GM10266 (cell line): ENCODE measurements around the gene SKIC2.

Source experiments
- DNase-seq: peaks from one replicate; pipeline ENCODE4 v3.0.0; 2012; ENCODE audit errors: extremely low spot score
- CTCF ChIP-seq: IDR thresholded peaks from 2 replicates; pipeline ENCODE4 v1.5.1; 2012; ENCODE audit warnings: mild to moderate bottlenecking, low read depth; ENCODE audit not compliant: control insufficient read depth, insufficient read depth; ENCODE audit errors: missing control alignments

SKIC2 gene

DNA sequence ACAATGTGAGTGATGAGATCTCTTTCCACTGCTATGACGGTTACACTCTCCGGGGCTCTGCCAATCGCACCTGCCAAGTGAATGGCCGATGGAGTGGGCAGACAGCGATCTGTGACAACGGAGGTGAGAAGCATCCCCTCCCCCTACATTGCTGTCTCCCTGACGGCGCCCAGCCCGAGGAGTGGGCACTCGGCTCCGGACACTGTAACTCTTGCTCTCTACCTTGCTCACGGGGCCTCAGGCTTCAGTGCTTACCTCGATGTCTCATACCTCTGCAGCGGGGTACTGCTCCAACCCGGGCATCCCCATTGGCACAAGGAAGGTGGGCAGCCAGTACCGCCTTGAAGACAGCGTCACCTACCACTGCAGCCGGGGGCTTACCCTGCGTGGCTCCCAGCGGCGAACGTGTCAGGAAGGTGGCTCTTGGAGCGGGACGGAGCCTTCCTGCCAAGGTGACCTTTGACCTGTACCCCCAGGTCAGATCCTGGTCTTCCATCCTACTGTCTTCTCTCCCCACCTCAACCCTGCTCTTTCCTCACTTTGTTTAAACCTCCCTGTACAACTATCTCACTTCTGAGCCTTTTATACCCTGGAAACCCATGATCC, 11.8 kb upstream of the SKIC2 start:
- no peak for DNase-seq
- no peak for TF ChIP-seq CTCF

- no peak for TF ChIP-seq CTCF
- DNase-seq = no peak
Observed at GRCh38 chr6:31947864-31948263, 11.1 kb upstream of the SKIC2 start.

DNA sequence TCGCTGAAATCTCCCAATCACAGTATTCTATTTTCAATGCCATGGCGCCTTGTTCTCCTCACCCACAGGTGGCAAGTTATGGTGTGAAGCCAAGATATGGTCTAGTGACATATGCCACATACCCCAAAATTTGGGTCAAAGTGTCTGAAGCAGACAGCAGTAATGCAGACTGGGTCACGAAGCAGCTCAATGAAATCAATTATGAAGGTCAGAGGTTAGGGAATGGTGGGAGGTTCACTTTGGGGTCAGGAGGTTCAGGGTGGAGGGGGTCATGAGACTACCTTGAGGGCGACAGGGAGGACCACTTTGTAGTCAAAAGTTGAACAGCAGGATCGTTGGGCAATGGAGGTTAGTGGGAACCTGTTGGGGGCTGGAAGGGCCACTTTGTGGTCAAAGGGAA, 10.7 kb upstream of the SKIC2 start:
- no peak for DNase-seq
- TF ChIP-seq CTCF = no peak

DNA sequence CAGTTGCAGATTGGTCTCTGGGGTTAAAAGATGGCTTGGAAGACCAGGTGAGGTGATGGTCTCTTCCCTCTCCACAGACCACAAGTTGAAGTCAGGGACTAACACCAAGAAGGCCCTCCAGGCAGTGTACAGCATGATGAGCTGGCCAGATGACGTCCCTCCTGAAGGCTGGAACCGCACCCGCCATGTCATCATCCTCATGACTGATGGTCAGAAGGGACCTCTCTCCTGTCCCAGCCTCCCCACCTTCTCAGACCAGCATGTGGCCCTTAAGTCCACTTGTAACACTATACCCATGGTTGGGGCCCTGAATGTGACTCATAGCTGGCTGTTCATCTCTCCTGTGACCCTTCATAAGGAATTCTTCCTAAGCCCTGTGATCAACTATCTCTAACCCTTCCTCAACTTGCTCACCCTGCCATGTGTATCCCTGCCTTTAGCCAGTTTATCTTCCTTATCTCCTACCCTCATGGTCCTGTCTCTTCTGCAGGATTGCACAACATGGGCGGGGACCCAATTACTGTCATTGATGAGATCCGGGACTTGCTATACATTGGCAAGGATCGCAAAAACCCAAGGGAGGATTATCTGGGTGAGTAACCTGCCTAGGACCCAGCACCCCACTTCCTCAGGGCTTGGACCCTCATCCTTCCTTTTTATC, 10.1 kb upstream of the SKIC2 start:
- no peak for TF ChIP-seq CTCF
- DNase-seq = no peak

DNA sequence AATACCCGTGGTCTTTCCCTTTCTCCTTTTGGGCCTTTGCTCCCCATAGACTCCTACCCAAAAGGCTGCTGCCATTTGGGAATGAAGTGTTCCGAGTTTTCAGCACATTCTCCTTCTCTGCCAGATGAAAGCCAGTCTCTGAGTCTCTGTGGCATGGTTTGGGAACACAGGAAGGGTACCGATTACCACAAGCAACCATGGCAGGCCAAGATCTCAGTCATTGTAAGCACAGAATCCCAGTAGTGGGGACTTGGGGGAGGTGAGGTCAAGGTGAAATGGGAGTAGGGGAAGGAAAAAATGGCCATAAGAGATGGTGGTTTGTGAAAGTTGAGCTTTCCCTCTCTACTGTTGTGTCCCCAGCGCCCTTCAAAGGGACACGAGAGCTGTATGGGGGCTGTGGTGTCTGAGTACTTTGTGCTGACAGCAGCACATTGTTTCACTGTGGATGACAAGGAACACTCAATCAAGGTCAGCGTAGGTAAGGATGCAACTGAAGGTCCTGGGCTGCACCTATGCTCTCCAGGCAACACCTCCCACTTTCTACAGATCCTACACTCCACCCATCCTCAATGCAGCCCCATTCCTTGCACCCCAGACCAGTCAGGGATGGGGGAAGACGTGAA, 8.9 kb upstream of the SKIC2 start:
- no peak for TF ChIP-seq CTCF
- no peak for DNase-seq

GRCh38 chr6:31952140-31952805, 6.7 kb upstream of the SKIC2 start:
- peak; percentile 38 for DNase-seq
- TF ChIP-seq CTCF = peak; percentile 70
